Adrenal gland (tissue), 12 donors: Measurements from ENCODE around the gene HMMR. TPM values are rescaled to one million over a fixed set of nuclear protein-coding genes. Genes with fewer than 3 reads are reported as not detected.

Experiments used
- DNase-seq, 7 donors: peaks; one replicate each; pipeline ENCODE4 v3.0.0-alpha.2; 2019 to 2020
- H3K27ac ChIP-seq, 5 donors: fragments of 200-600 bp; sonication (generic) in 4 of 5; 1 replicate in 3 of 5; 2 replicates in 2 of 5; pipeline versions ENCODE4 v1.5.1 to v1.8.0; 2016 to 2020; ENCODE audit warnings: mild to moderate bottlenecking in 1 of 5
- H3K27me3 ChIP-seq: fragments of 200-600 bp; 2 replicates; pipeline ENCODE4 v1.8.0; 2021
- H3K36me3 ChIP-seq, 2 donors: fragments of 200-600 bp; replicated peaks in 1 of 2; 1 replicate in 1 of 2; 2 replicates in 1 of 2; pipeline versions ENCODE4 v1.5.1 to v1.8.0; 2018 to 2022
- H3K4me1 ChIP-seq, 2 donors: fragments of 200-600 bp; replicated peaks in 1 of 2; 1 replicate in 1 of 2; 2 replicates in 1 of 2; pipeline versions ENCODE4 v1.5.1 to v1.8.0; 2018 to 2021
- H3K4me3 ChIP-seq, 4 donors: fragments of 200-600 bp; sonication (generic) in 3 of 4; one replicate each; pipeline ENCODE4 v1.5.1; 2016 to 2018
- H3K9me3 ChIP-seq, 3 donors: fragments of 200-600 bp; sonication (generic) in 1 of 3; replicated peaks in 1 of 3; 1 replicate in 2 of 3; 2 replicates in 1 of 3; pipeline versions ENCODE4 v1.5.1 to v1.8.0; 2016 to 2021
- CTCF ChIP-seq, 6 experiments: fragments of 450-650 bp in 4 of 6; fragments of 200-600 bp in 2 of 6; sonication (generic) in 1 of 6; IDR thresholded peaks; 1 replicate in 5 of 6; 2 replicates in 1 of 6; pipeline versions ENCODE4 v1.5.1 to v1.8.0; 2016 to 2021; ENCODE audit warnings: antibody characterized with exemption in 6 of 6, mild to moderate bottlenecking in 2 of 6, moderate library complexity in 1 of 6
- POLR2A ChIP-seq, 2 donors: fragments of 450-650 bp; IDR thresholded peaks; one replicate each; pipeline ENCODE4 v1.6.1; 2017; ENCODE audit warnings: antibody characterized with exemption in 2 of 2, mild to moderate bottlenecking in 2 of 2, moderate library complexity in 1 of 2
- WGBS, 4 donors: extraction: QIAGEN DNeasy Blood & Tissue Kit in 2 of 4; methylation state at CpG; one replicate each; pipeline versions ENCODE4 v1.1.5 to v1.1.7; 2013 to 2017; 5-methylcytosine and 5-hydroxymethylcytosine counted together
- intact Hi-C, 2 donors: fragments of 100-400 bp; cut with DNase I; formaldehyde crosslinking; loops; one replicate each; pipeline versions ENCODE4 v1.14.1 to v1.15.0; 2022 to 2023
- polyA plus RNA-seq, 3 donors: library from polyadenylated mRNA; stranded (reverse); fragments of 200-250 nt in 2 of 3; fragments of 350-450 nt in 1 of 3; fragmentation: Illumina TruSeq in 1 of 3; extraction: RNeasy Lipid Tissue Mini Kit (QIAGEN cat#74804) in 1 of 3; gene quantifications; one replicate each; pipeline ENCODE4 v1.2.3, GENCODE V29; 2013 to 2014
- total RNA-seq, 9 donors: library from RNA; depleted of rRNA in 4 of 9; stranded (reverse); fragments of >200 nt in 4 of 9; fragments of 120-200 nt in 1 of 9; fragmentation: NEBNext Ultra II Directional in 1 of 9; extraction: Animal tissue kit (Norgen Biotek cat#: 25700) in 1 of 9; gene quantifications; one replicate each; pipeline versions ENCODE4 v1.1.0 to v1.2.4, GENCODE V29; 2013 to 2023
- donor health status: healthy with polysubstance abuse.
- donor health status: Bipolar disorder and iron deficiency.
- donor health status: DM: yes; HTN: yes; CAD: no.
- donor health status: DM: no; HTN: no; CAD: no.
- donor health status: DM: no; HTN: no; CAD: no.
- donor health status: DM: yes; HTN: yes; CAD: no.

HMMR gene
- total and polyA plus RNA-seq, 12 donors, result 0.24 to 10.3 (median 1.5) TPM; not detected in 1

DNA sequence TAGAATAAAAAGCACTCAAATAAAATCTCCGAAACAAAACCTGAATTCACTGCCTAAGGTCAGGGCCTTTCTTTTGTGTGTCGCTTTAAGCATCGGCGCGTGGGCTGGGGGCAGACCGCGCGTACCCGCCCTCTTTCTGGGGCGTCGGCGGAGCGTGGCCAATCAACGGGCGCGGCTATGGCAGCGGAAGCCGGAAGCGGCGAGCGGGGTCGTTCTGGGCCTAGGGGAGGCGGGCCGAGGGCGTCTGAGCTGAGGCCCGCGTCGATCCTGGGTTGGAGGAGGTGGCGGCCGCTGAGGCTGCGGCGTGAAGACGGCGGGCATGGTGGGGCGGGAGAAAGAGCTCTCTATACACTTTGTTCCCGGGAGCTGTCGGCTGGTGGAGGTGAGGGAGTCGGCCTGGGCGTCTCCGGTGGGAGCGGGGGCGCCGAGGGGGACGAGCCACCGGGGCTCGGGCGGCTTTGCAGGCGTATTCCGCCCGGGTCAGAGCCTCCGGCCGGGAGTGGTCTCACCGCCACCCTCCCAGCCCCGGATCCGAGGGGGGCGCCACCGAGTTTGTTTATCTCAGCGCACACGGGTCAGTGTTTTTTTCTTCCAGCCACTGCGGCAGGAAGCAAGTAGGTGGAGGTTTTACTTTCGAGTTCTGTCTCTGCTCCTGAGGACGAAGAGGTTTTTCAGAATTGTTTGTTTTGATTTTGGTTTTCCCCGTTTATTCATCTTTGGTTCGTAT is 45.1 kb downstream of the HMMR start, which contains the start of gene MAT2B:
MAT2B (plus strand) TSS at position 252 of the 727 bp plus-strand sequence; CDS start at position 320, 68 bp downstream.
- 0 to 3% (median 0%) methylated on average over 37 to 64 of the region's 64 CpGs for WGBS, 4 donors
- peak; percentile 94 to 96 (median 95) for DNase-seq
- Histone ChIP-seq H3K4me1 (peaks cover 24 to 63% of the 10 kb centered on the region in 2 donors), H3K27ac (peak within 1 kb of the TSS; percentile 64 to 100 (median 98)), H3K27me3 (no peaks in the 10 kb centered on the region), H3K36me3 (no peaks in the 10 kb centered on the region), H3K4me3 (peak within 1 kb of the TSS; percentile 50 to 95 (median 88)), H3K9me3 (no peaks in the 10 kb centered on the region)
- intact Hi-C loops, result loop anchor here in 1 of 2 donors (5.0 kb wide), 1 partner anchor 43 kb away; the partner anchor contains the start of genes HMMR and NUDCD2
- TF ChIP-seq CTCF (IDR thresholded peaks at IDR 0.05), result peak; percentile 10 to 49 (median 26)
- peak; percentile 85 to 98 for TF ChIP-seq POLR2A (IDR thresholded peaks at IDR 0.05)

DNA sequence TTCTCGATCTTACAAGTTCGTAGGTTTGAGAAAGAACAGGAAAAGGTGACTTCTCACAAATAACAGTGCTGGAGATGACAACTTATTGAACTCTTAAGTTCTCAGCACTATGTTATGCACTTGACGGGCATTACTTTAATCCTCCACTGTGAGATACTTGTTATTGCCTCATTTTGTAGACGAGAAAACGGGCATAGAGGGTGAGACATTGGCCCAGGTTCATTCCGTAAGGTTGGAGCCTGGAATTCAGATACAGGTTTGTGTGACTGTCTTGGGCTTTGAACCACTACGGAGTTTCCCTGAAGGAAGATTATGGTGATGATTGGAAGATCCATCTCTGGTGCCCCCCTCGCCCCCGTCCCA is 45.6 kb downstream of the HMMR start:
- no peak for TF ChIP-seq CTCF (IDR thresholded peaks at IDR 0.05)
- TF ChIP-seq POLR2A (IDR thresholded peaks at IDR 0.05), result no peak
- WGBS, 4 donors, result 0 to 1% (median 1%) methylated on average over 6 to 9 of the region's 9 CpGs
- H3K27ac ChIP-seq, result peak overlapping the region; percentile 64 to 100 (median 98)
- peaks cover 24 to 64% of the 10 kb centered on the region in 2 donors for H3K4me1 ChIP-seq
- no peaks in the 10 kb centered on the region for H3K27me3 ChIP-seq
- intact Hi-C loops, result loop anchor here in 1 of 2 donors (5.0 kb wide), 1 partner anchor 44 kb away; the partner anchor contains the start of genes HMMR and NUDCD2
- no peaks in the 10 kb centered on the region for H3K36me3 ChIP-seq
- peak overlapping the region; percentile 50 to 95 (median 88) for H3K4me3 ChIP-seq
- DNase-seq, result no peak
- no peaks in the 10 kb centered on the region for H3K9me3 ChIP-seq

DNA sequence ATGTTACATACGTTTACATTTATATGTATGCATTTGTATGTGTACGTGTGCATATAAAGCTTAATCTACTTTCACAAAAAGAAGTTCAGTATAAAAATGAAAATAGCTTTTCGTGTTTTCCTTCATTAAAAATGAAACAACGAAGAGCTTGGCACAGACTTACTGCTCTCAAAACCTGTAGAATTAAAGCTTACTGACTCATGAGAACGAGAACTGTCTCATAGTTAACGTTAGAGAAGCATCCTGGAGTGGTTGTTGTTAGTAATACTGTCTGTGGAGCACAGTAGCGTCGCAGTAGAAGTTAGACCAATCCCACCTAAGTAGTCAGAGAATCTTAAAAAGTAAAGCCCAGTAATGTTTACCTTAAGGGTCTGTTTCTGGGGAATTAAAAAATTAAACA is 46.3 kb downstream of the HMMR start:
- H3K27me3 ChIP-seq, result no peaks in the 10 kb centered on the region
- DNase-seq, result no peak
- H3K9me3 ChIP-seq, result no peaks in the 10 kb centered on the region
- H3K36me3 ChIP-seq, result no peaks in the 10 kb centered on the region
- peak overlapping the region; percentile 64 to 100 (median 98) for H3K27ac ChIP-seq
- TF ChIP-seq POLR2A (IDR thresholded peaks at IDR 0.05) (peak in 1 of 2 donors; percentile 30), CTCF (IDR thresholded peaks at IDR 0.05) (no peak)
- WGBS, 4 donors, result 2 to 4% (median 2%) methylated on average over 8 of the region's 8 CpGs
- peaks cover 24 to 66% of the 10 kb centered on the region in 2 donors for H3K4me1 ChIP-seq
- intact Hi-C loops, result loop anchor here in 1 of 2 donors (5.0 kb wide), 1 partner anchor 44 kb away; the partner anchor contains the start of genes HMMR and NUDCD2
- peak overlapping the region in 3 of 4 donors; percentile 50 to 95 (median 93) for H3K4me3 ChIP-seq

DNA sequence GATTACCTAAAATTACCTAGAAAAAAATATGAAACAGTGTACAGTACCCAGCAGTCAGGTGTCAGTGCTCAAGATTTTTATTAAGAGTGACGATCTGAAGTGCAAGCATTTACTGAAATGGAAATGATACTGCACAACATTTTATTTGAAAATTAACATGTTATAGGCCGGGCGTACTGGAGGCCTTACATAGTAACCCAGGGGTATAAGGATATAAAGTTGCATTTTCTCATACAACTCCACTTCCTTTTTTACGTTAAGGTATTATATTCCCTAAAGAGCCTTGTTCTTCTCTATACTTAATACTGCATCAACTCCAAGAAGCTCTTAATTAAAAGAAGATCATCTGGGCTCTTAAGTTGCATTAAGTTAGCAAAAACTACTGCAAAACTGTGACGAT is 48.3 kb downstream of the HMMR start:
- H3K36me3 ChIP-seq, result peaks cover 0 to 16% of the 10 kb centered on the region in 2 donors
- no peaks in the 10 kb centered on the region for H3K9me3 ChIP-seq
- peak overlapping the region in 4 of 5 donors; percentile 56 to 77 (median 68) for H3K27ac ChIP-seq
- 31 to 35% (median 32%) methylated on average over 5 of the region's 5 CpGs for WGBS, 4 donors
- intact Hi-C loops, result loop anchor here in 1 of 2 donors (5.0 kb wide), 1 partner anchor 46 kb away; the partner anchor contains the start of genes HMMR and NUDCD2
- H3K4me3 ChIP-seq, result peak overlapping the region in 1 of 4 donors; percentile 46
- H3K27me3 ChIP-seq, result no peaks in the 10 kb centered on the region
- no peak for DNase-seq
- TF ChIP-seq POLR2A (IDR thresholded peaks at IDR 0.05) (no peak), CTCF (IDR thresholded peaks at IDR 0.05) (no peak)
- H3K4me1 ChIP-seq, result peaks cover 24 to 65% of the 10 kb centered on the region in 2 donors
